ENCODE data around the gene SCAMP2. TPM values are rescaled to one million over a fixed set of nuclear protein-coding genes. Genes with fewer than 3 reads are reported as not detected.

SCAMP2 gene
- total and polyA plus RNA-seq, 2 of the 13 experiments (the other 11 are each of a cell fraction or from before 2014, with no cell fraction given), result 34.8 to 121 TPM

GRCh38 chr15:74873036-74873755, at the start of gene SCAMP2 (continued):
- TF ChIP-seq, protein P1, sequence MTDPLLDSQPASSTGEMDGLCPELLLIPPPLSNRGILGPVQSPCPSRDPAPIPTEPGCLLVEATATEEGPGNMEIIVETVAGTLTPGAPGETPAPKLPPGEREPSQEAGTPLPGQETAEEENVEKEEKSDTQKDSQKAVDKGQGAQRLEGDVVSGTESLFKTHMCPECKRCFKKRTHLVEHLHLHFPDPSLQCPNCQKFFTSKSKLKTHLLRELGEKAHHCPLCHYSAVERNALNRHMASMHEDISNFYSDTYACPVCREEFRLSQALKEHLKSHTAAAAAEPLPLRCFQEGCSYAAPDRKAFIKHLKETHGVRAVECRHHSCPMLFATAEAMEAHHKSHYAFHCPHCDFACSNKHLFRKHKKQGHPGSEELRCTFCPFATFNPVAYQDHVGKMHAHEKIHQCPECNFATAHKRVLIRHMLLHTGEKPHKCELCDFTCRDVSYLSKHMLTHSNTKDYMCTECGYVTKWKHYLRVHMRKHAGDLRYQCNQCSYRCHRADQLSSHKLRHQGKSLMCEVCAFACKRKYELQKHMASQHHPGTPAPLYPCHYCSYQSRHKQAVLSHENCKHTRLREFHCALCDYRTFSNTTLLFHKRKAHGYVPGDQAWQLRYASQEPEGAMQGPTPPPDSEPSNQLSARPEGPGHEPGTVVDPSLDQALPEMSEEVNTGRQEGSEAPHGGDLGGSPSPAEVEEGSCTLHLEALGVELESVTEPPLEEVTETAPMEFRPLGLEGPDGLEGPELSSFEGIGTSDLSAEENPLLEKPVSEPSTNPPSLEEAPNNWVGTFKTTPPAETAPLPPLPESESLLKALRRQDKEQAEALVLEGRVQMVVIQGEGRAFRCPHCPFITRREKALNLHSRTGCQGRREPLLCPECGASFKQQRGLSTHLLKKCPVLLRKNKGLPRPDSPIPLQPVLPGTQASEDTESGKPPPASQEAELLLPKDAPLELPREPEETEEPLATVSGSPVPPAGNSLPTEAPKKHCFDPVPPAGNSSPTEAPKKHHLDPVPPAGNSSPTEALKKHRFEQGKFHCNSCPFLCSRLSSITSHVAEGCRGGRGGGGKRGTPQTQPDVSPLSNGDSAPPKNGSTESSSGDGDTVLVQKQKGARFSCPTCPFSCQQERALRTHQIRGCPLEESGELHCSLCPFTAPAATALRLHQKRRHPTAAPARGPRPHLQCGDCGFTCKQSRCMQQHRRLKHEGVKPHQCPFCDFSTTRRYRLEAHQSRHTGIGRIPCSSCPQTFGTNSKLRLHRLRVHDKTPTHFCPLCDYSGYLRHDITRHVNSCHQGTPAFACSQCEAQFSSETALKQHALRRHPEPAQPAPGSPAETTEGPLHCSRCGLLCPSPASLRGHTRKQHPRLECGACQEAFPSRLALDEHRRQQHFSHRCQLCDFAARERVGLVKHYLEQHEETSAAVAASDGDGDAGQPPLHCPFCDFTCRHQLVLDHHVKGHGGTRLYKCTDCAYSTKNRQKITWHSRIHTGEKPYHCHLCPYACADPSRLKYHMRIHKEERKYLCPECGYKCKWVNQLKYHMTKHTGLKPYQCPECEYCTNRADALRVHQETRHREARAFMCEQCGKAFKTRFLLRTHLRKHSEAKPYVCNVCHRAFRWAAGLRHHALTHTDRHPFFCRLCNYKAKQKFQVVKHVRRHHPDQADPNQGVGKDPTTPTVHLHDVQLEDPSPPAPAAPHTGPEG (CRISPR knock-in tag; IDR thresholded peaks at IDR 0.05), result peak; percentile 53; the same call in 1 of the 2 replicates
- TF ChIP-seq ZNF790 (CRISPR knock-in tag; IDR thresholded peaks at IDR 0.05; ENCODE audit: borderline replicate concordance) (no peak), SPEN (CRISPR knock-in tag; IDR thresholded peaks at IDR 0.05; ENCODE audit: low read depth) (peak; percentile 37; the same call in 1 of the 2 replicates), PCBP2 (optimal IDR thresholded peaks at IDR 0.05; ENCODE audit: low read depth, low read length, poor library complexity, severe bottlenecking) (no peak), ZSCAN31 (CRISPR knock-in tag; IDR thresholded peaks at IDR 0.05; ENCODE audit: low read depth) (peak; percentile 62; the same call in 1 of the 2 replicates), FOXK1 (CRISPR knock-in tag; IDR thresholded peaks at IDR 0.05; ENCODE audit: borderline replicate concordance, low read depth) (0 out of 2 replicates have a peak, but pooled peaks have one; percentile 37), CHD2 (IDR thresholded peaks at IDR 0.05; ENCODE audit: low read depth, low read length) (0 out of 2 replicates have a peak, but pooled peaks have one; percentile 10), SAP130 (CRISPR knock-in tag; IDR thresholded peaks at IDR 0.05; ENCODE audit: low read depth) (peak; percentile 91), IKZF1 (IDR thresholded peaks at IDR 0.05) (no peak), ZNF512 (CRISPR knock-in tag; IDR thresholded peaks at IDR 0.05) (no peak), RFXAP (CRISPR knock-in tag; IDR thresholded peaks at IDR 0.05; ENCODE audit: borderline replicate concordance) (no peak), ASH2L (IDR thresholded peaks at IDR 0.05; ENCODE audit: insufficient read length, low read depth, low read length) (peak; percentile 96), KLF15 (CRISPR knock-in tag; IDR thresholded peaks at IDR 0.05; ENCODE audit: borderline replicate concordance) (no peak), ZNF292 (CRISPR knock-in tag; IDR thresholded peaks at IDR 0.05; ENCODE audit: borderline replicate concordance, low read depth) (no peak), SKI (IDR thresholded peaks at IDR 0.05; ENCODE audit: partially characterized antibody) (no peak), DMAP1 (CRISPR knock-in tag; IDR thresholded peaks at IDR 0.05) (peak; percentile 94), ZNF772 (CRISPR knock-in tag; IDR thresholded peaks at IDR 0.05) (peak; percentile 71; the same call in 1 of the 2 replicates), NR1H2 (CRISPR knock-in tag; IDR thresholded peaks at IDR 0.05; ENCODE audit: borderline replicate concordance, low read depth) (no peak)
- TF ChIP-seq, protein P2, sequence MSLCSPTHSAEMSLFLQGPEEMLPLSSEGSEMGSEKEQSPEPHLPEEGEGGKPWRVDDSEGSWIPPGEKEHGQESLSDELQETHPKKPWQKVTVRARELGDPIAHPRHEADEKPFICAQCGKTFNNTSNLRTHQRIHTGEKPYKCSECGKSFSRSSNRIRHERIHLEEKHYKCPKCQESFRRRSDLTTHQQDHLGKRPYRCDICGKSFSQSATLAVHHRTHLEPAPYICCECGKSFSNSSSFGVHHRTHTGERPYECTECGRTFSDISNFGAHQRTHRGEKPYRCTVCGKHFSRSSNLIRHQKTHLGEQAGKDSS (CRISPR knock-in tag; IDR thresholded peaks at IDR 0.05; ENCODE audit: borderline replicate concordance, low read depth), result no peak
- TF ChIP-seq, protein P3, sequence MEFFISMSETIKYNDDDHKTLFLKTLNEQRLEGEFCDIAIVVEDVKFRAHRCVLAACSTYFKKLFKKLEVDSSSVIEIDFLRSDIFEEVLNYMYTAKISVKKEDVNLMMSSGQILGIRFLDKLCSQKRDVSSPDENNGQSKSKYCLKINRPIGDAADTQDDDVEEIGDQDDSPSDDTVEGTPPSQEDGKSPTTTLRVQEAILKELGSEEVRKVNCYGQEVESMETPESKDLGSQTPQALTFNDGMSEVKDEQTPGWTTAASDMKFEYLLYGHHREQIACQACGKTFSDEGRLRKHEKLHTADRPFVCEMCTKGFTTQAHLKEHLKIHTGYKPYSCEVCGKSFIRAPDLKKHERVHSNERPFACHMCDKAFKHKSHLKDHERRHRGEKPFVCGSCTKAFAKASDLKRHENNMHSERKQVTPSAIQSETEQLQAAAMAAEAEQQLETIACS (CRISPR knock-in tag; IDR thresholded peaks at IDR 0.05), result 0 out of 2 replicates have a peak, but pooled peaks have one; percentile 29

Measured in HepG2 (cell line).